ENCODE measurements around the gene SLC26A8.
"Not testable (repeated sequence)": the region's sequence is repeated elsewhere in the genome, so short reads cannot be mapped to it uniquely, and the experiment has no call there.

SLC26A8 gene

GRCh38 chr6:36018339-36018738, 6.1 kb downstream of the SLC26A8 start:
- no peak for DNase-seq (ENCODE audit: low read depth in 2 of 2)

- no peak for DNase-seq (ENCODE audit: low read depth in 2 of 2)
Observed at GRCh38 chr6:36015666-36016065, 8.8 kb downstream of the SLC26A8 start.

GRCh38 chr6:36000451-36000850, 24.0 kb downstream of the SLC26A8 start:
- DNase-seq (ENCODE audit: low read depth in 2 of 2) = no peak

- DNase-seq (ENCODE audit: low read depth in 2 of 2) = no peak
Observed at GRCh38 chr6:35993150-35993549, 31.3 kb downstream of the SLC26A8 start.

DNA sequence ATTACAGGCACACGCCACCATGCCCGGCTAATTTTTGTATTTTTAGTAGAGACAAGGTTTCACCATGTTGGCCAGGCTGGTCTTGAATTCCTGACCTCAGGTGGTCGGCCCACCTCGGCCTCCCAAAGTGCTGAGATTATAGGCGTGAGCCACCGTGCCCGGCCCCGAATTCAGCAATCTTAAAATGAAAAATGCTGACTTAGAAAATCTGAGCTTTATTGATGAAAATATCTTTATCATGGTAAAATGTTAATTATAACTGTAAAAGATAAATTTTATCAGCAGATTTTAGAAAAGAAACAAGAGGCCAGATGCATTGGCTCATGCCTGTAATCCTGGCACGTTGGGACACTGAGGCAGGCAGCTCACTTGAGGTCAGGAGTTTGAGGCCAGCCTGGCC, 36.4 kb downstream of the SLC26A8 start:
- not testable (repeated sequence) for DNase-seq (ENCODE audit: low read depth in 2 of 2)

- no peak for DNase-seq (ENCODE audit: low read depth in 2 of 2)
Observed at GRCh38 chr6:35984701-35985100, 39.7 kb downstream of the SLC26A8 start.

- no peak for DNase-seq (ENCODE audit: low read depth in 2 of 2)
Observed at GRCh38 chr6:35980991-35981645, 43.3 kb downstream of the SLC26A8 start.

DNA sequence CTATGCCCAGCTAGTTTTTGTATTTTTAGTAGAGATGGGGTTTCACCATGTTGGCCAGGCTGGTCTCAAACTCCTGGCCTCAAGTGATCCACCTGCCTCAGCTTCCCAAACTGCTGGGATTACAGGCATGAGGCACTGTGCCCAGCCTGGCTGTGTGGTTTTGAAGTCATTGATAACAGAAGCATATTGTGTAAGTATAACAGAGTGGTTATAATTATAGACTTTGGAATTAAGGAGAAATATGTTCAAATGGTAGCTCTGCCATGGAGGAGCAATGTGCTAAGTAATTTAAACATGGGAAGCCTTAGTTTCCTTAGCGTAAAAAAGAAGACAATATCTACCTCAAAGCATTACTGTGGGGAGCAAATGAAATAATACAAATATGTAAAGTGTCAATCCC, 44.3 kb downstream of the SLC26A8 start:
- not testable (repeated sequence) for DNase-seq (ENCODE audit: low read depth in 2 of 2)

DNA sequence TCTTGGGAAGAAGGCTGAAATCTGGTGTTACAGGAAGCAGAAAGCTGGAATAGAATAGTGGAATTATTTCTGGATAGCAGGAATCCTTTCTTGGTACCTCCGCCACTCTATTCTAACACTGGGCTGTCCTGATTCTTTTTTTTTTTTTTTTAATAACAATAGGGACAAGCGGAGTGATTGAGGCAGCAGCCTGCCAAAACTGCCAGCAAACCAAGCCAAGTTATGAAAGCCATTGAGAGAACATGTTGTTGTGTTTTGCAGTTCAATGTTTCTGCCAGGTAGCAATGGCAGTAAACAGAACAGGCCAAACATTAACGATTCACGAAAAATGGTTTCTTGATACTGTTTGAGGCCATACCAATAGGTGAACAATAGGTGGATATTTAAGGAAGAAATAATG, 47.1 kb downstream of the SLC26A8 start:
- DNase-seq (ENCODE audit: low read depth in 2 of 2) = no peak

GRCh38 chr6:35973670-35974222, 50.7 kb downstream of the SLC26A8 start:
- no peak for DNase-seq (ENCODE audit: low read depth in 2 of 2)

GRCh38 chr6:35972471-35973367, 51.7 kb downstream of the SLC26A8 start:
- DNase-seq (ENCODE audit: low read depth in 2 of 2) = no peak

- DNase-seq (ENCODE audit: low read depth in 2 of 2) = no peak
Observed at GRCh38 chr6:35970181-35970580, 54.3 kb downstream of the SLC26A8 start.

DNA sequence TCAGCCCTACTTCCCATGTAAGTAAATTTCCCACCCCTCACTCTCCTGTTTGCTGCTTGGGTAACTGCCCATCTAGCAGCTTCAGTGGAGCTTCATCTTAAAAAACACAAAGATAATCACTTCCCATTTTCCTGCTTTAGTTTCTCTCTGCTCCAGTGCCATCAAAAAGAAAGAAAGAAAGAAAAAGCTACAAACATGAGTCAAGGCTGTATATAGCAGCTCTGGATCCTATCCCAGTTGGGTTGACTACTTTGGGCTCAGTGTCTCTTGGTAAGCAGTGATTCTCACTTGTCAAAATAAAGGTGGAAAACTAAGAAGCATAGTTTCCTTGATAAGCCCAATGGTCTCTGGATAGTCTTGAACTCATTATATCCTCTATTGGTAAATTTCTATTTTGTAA, 54.8 kb downstream of the SLC26A8 start:
- DNase-seq (ENCODE audit: low read depth in 2 of 2) = no peak

DNA sequence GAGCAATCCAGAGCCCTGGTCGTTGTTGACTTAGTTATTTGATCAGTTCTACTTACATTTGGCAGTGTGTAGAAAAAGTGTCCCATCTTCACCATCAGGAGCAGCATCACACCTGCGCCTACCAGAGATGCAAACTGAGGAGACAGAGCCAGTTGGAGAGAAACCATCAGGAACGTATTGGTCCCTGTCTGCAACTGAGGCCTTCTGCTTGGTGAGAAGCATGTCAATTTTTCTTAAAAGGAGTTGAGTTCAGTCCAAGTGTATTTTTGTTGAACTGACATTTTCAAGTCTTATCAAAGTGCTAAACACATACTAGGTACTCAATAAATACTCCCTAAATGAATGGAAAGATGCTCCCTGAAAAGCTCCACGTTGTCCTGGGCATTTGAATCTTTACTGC, 55.6 kb downstream of the SLC26A8 start:
- DNase-seq (ENCODE audit: low read depth in 2 of 2) = no peak

DNA sequence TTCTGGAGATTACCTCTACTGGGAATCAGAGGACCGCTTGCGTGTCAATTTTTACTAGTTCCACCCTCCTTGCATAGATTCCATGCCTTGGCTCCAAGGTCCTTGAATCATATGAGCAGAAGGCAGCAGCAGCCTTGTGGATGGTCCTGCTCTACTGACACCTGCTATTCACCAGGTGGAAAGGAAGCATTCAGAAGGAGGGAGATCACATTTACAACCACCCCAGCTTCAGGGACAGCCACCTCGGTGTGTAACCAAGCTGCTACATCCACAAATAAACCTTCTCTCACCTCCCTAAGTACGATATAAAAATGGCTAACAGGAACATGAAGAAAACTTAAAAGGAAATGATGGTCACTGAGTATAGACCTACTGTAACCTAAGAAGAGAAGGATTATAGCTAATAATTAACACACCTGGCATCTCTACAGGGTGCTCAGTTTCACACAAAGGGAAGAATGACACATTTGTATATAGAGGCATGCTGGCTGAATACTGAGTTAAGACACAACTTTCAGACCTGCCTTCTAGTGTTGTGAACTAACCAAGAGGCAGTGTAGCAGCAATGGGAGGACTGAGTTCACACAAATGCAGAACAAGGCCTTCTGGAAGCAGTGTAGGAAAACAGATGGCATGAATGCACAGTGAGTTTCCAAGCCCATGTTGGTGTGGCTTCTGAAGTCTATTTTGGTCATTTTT, 57.2 kb downstream of the SLC26A8 start:
- no peak for DNase-seq (ENCODE audit: low read depth in 2 of 2)

DNA sequence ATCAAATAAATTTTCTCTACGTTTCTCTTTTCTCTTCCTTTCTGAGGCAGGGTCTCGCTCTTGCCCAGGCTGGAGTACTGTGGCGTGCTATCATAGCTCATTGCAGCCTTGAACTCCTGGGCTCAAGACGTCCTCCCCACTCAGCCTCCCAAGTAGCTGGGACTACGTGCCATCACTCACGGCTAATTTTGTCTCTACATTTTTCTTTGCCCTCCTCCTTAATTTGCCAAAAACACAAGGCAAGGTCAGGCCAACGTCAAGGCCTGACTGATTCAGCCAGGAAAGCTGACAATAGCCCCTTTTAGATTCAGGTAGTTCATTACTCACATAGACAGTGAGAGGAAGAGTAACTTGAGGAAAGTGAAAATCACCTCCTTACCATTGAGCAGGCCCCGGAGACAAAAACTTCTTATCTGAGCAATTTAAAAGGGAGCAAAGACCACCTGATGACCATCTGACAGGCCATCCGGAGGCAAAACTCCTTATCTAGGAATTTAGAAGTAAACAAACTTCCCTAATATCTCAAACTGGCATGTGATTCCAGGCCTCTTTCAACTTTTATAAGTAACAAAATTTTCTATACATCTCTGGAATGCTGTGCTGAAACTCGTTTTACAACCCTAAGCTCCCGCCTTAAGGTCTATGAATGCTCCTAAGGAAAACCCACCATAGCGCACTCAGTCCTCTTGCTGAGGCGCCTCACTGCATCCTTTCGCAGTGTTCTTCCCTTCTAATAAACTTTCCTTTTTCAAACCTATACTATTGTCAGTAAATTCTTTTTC, 61.5 kb downstream of the SLC26A8 start:
- DNase-seq (ENCODE audit: low read depth in 2 of 2) = no peak

GRCh38 chr6:35960187-35960586, 64.3 kb downstream of the SLC26A8 start:
- DNase-seq (ENCODE audit: low read depth in 2 of 2) = no peak

- DNase-seq (ENCODE audit: low read depth in 2 of 2) = no peak
Observed at GRCh38 chr6:35955970-35956369, 68.5 kb downstream of the SLC26A8 start.

- no peak for DNase-seq (ENCODE audit: low read depth in 2 of 2)
Observed at GRCh38 chr6:35955521-35955920, 68.9 kb downstream of the SLC26A8 start.

DNA sequence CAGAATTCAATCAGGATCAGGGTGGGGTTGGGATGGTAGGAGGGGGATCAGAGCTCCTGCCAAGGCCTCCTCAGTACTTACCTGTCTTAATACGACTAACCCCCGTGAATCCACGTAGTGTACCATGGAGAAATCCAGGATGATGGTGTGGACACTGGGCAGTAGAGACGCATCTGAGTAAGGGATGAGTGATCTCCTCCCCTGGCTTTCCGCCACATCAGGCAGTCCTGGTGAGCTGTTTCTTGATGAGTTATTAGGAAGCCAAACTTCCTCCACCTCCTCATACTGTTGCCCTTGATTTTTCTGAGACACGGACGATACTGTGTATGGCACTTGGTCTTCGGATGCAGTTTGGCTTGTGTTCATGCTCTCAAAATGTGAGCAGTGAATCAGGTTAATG, 69.4 kb downstream of the SLC26A8 start:
- DNase-seq (ENCODE audit: low read depth in 2 of 2) = no peak

GRCh38 chr6:35954333-35954732, 70.1 kb downstream of the SLC26A8 start:
- DNase-seq (ENCODE audit: low read depth in 2 of 2) = no peak

- DNase-seq (ENCODE audit: low read depth in 2 of 2) = no peak
Observed at GRCh38 chr6:35948725-35949124, 75.7 kb downstream of the SLC26A8 start.
